Measurements from ENCODE around the gene BRWD1.

- no peak for TF ChIP-seq CTCF (IDR thresholded peaks at IDR 0.05; ENCODE audit: low read depth, low read length, poor library complexity, severe bottlenecking)
- TF ChIP-seq EZH2phosphoT487 (IDR thresholded peaks at IDR 0.05; ENCODE audit: borderline replicate concordance, low read length), result no peak
Measured at GRCh38 chr21:39340687-39341086, 27.3 kb upstream of the BRWD1 start.
